SIG-M5 treated with dmso at 0.1 percent for 504 hours (cell line): ENCODE data around the gene SPEN.
"Not testable (repeated sequence)": the region's sequence is repeated elsewhere in the genome, so short reads cannot be mapped to it uniquely, and the experiment has no call there.

ENCODE experiments used
- DNase-seq: peaks from one replicate; lab custom pipeline; 2025; ENCODE audit not compliant: unreplicated experiment; lab: John Stamatoyannopoulos, UW

SPEN gene

DNA sequence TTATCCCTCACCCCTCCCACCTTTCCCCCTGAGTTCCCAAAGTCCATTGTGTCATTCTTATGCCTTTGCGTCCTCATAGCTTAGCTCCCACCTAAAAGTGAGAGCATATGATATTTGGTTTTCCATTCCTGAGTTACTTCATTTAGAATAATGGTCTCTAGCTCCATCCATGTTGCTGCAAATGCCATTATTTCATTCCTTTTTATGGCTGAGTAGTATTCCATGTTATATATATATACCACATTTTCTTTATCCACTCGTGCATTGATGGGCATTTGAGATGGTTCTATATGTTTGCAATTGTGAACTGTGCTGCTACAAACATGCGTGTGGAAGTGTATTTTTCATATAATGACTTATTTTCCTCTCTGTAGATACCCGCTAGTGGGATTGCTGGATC is 130.4 kb downstream of the SPEN start:
- not testable (repeated sequence) for DNase-seq

- no peak for DNase-seq
Observed at GRCh38 chr1:15981679-15982078, 134.2 kb downstream of the SPEN start.

DNA sequence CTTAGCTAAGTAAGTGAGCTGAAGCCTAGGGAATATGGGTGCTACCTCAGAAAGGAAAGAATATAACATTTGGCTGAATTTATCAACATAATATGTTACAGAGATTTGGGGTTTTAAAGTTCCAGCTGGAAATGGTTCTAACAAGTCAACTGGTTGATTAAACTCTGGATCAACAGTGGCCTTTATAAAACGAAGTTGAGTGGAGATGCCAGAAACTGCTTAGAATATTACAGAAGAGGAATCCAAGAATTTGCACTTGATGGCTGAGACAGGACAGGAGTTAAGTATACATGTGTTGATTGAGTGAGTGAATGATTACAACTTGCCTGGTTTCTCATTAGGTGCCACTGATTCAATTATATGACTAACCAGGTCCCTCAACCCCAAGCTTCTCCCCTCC is 135.8 kb downstream of the SPEN start:
- DNase-seq = no peak

- DNase-seq = peak; percentile 80
Observed at GRCh38 chr1:15985611-15986297, 138.2 kb downstream of the SPEN start.

- DNase-seq = no peak
Observed at GRCh38 chr1:15988856-15989736, 141.6 kb downstream of the SPEN start.

DNA sequence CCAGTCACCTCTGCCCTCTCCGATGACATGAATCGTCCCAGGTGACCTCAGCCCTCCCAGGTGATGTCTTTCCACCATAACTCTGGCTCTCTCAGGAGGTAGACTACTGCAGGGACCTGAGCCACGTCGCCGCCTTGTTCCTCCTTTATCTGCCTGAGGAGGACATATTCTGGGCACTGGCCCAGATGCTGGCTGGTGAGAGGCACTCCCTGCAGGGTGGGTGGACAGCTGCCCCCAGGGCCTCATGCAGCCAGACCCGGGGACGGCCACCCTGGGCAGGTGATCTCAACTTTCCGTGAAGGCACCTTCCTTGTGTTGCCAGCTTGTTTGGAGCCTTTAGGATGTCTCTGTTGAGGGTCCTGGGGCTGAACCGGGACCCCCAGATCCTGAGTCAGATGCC is 142.3 kb downstream of the SPEN start:
- no peak for DNase-seq
